ENCODE measurements around the gene TTLL10.

GRCh38 chr1:1124786-1125642 lies 48.7 kb upstream of the TTLL10 start:
- no peak for TF ChIP-seq CTCF (conservative IDR thresholded peaks at IDR 0.05; ENCODE audit: low read length)
- TF ChIP-seq EZH2phosphoT487 (IDR thresholded peaks at IDR 0.05; ENCODE audit: borderline replicate concordance), result no peak

Measured in Loucy (cell line).